AG04450 (cell line): ENCODE measurements around the gene MAD2L2. TPM values are rescaled to one million over a fixed set of nuclear protein-coding genes. Genes with fewer than 3 reads are reported as not detected.

Experiments used
- CTCF ChIA-PET: fragments of 300-600, 350-600 bp; formaldehyde crosslinking; extraction: SDS; loops from one replicate; lab custom pipeline; 2022; ENCODE audit warnings: antibody characterized with exemption, inconsistent platforms; lab: Charles Lee
- POLR2A ChIA-PET: fragments of 350-600 bp; formaldehyde crosslinking; extraction: SDS; loops from one replicate; lab custom pipeline; 2021; ENCODE audit warnings: antibody characterized with exemption, inconsistent platforms; lab: Yijun Ruan, JAX
- DNase-seq: peaks from one replicate; pipeline ENCODE4 v3.0.0-alpha.2; 2011; ENCODE audit warnings: low read depth, low spot score
- H3K27ac ChIP-seq: one replicate; pipeline ENCODE4 v1.5.1; 2012; ENCODE audit warnings: low read depth, low read length, control low read depth
- H3K27me3 ChIP-seq: one replicate; pipeline ENCODE4 v1.6.0; 2012; ENCODE audit warnings: low read length; ENCODE audit not compliant: control insufficient read depth, insufficient read depth
- H3K4me3 ChIP-seq: 2 replicates; pipeline ENCODE4 v1.5.1; 2011; ENCODE audit warnings: mild to moderate bottlenecking, low read depth, low read length, control low read depth
- H3K9me3 ChIP-seq: 2 replicates; pipeline ENCODE4 v1.5.1; 2012; ENCODE audit warnings: low read length; ENCODE audit not compliant: control insufficient read depth, insufficient read depth
- CTCF ChIP-seq: IDR thresholded peaks from 2 replicates; pipeline ENCODE4 v1.5.1; 2011; ENCODE audit warnings: low read depth, low read length, control low read depth, inconsistent platforms
- polyA plus RNA-seq: library from polyadenylated mRNA; depleted of rRNA; stranded (reverse); fragments of >200 nt; gene quantifications from 2 replicates; pipeline ENCODE4 v1.2.3, GENCODE V29; 2011

The MAD2L2 gene
- polyA plus RNA-seq, 1 experiment, result 34.9 TPM

GRCh38 chr1:11703357-11704193, 22.6 kb upstream of the MAD2L2 start:
- no peak for DNase-seq
- H3K27me3 ChIP-seq, result peaks cover 37% of the 10 kb centered on the region
- ChIA-PET CTCF (interaction anchor here (1.5 kb wide), 1 partner anchor 16 kb away, joined by 3 read pairs; no protein-coding TSS in a partner anchor), POLR2A (no interaction called here)
- no peak overlapping the region for H3K4me3 ChIP-seq
- H3K27ac ChIP-seq, result no peak overlapping the region
- TF ChIP-seq CTCF, result no peak
- no peaks in the 10 kb centered on the region; the same call in 1 of the 2 replicates for H3K9me3 ChIP-seq

- H3K27ac ChIP-seq, result no peak overlapping the region
- no peaks in the 10 kb centered on the region; the same call in 1 of the 2 replicates for H3K9me3 ChIP-seq
- peaks cover 44% of the 10 kb centered on the region for H3K27me3 ChIP-seq
- CTCF ChIA-PET, result no interaction called here
- no peak for TF ChIP-seq CTCF
- no peak overlapping the region for H3K4me3 ChIP-seq
- POLR2A ChIA-PET, result no interaction called here
- DNase-seq, result no peak
These were observed 21.2 kb upstream of the MAD2L2 start for GRCh38 chr1:11701981-11702803.

GRCh38 chr1:11701551-11701961, 20.6 kb upstream of the MAD2L2 start:
- ChIA-PET POLR2A (no interaction called here), CTCF (interaction anchor here (1.5 kb wide), 1 partner anchor 9 kb away, joined by 4 read pairs; no protein-coding TSS in a partner anchor)
- no peak for TF ChIP-seq CTCF
- Histone ChIP-seq H3K27me3 (peaks cover 47% of the 10 kb centered on the region), H3K27ac (no peak overlapping the region), H3K4me3 (no peak overlapping the region), H3K9me3 (no peaks in the 10 kb centered on the region; the same call in 1 of the 2 replicates)
- no peak for DNase-seq

GRCh38 chr1:11700601-11701467, 19.9 kb upstream of the MAD2L2 start:
- H3K4me3 ChIP-seq, result no peak overlapping the region
- CTCF ChIA-PET, result interaction anchor here (0.6 to 1.5 kb wide), 4 partner anchors 10 to 57 kb away, joined by 3 to 4 read pairs (median 3); no protein-coding TSS in a partner anchor
- TF ChIP-seq CTCF, result no peak
- H3K27me3 ChIP-seq, result peaks cover 48% of the 10 kb centered on the region
- no peak overlapping the region for H3K27ac ChIP-seq
- no peak for DNase-seq
- no peaks in the 10 kb centered on the region; the same call in 1 of the 2 replicates for H3K9me3 ChIP-seq
- POLR2A ChIA-PET, result interaction anchor here (0.7 kb wide), 1 partner anchor 19 kb away, joined by 3 read pairs; no protein-coding TSS in a partner anchor
